GM19468 (cell line): ENCODE data around the gene RAB20.

Experiments used
- ATAC-seq: cut with Tn5 transposase; IDR thresholded peaks from one replicate; pipeline ENCODE4 v1.9.1; 2021; ENCODE audit warnings: mild to moderate bottlenecking, moderate library complexity, moderate number of reproducible peaks; ENCODE audit not compliant: unreplicated experiment; ENCODE audit errors: extremely low read depth

RAB20 gene

GRCh38 chr13:110475117-110475516 is 86.4 kb downstream of the RAB20 start:
- ATAC-seq: no peak

DNA sequence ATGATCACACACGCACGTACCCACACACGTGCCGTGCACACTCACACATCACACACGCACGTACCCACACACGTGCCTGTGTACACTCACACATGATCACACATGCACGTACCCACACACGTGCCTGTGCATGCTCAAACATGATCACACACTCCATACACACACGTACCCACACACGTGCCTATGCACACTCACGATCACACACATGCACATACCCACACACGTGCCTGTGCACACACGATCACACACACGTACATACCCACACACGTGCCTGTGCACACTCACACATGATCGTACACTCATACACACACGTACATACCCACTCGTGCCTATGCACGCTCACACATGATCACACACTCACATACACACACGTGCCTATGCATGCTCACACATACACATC is 86.8 kb downstream of the RAB20 start:
- ATAC-seq: no peak
